Activated T-cell treated with anti-CD3 and anti-CD28 coated beads for 4 hours (primary cell): Measurements from ENCODE around the gene OSGEP.
A peak's percentile ranks its signal among the peaks of the same experiment; 100 is the strongest.
"Not testable (repeated sequence)": the region's sequence is repeated elsewhere in the genome, so short reads cannot be mapped to it uniquely, and the experiment has no call there.

Experiments
- DNase-seq: peaks from one replicate; pipeline ENCODE4 v3.0.0-alpha.2; 2020

Gene OSGEP

DNA sequence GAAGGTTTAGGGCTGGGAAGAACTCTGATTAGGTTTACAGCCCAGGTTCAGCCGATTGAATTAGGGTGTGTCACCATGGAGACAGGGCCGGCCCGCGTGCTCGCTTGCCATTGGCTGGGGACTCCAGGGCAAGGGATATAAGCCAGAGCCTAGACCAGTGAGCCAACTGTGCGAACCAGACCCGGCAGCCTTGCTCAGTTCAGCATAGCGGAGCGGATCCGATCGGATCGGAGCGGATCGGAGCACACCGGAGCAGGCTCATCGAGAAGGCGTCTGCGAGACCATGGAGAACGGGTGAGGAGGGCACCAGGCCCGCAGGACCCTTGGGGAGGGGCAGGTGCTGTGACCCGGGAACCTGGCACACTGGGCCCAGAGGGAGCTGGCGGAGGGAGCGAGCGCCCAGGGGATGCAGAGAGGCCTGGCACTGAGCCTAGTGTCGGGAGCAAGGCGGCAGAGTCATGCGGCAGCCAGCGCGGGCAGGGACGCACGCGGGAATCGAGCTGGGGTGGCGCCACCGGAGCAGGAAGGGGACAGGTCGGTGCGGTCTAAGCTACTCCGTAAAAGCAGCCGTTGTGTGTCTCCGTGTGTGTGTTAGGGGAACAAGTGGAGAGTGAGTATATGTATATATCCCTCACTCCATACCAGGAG, 14.8 kb upstream of the OSGEP start, which contains the start of gene PNP:
Gene PNP, plus strand, starts transcription at position 165 of the 648 bp plus-strand sequence. Its CDS starts 119 bp downstream, at position 284.
- peak; percentile 76 for DNase-seq

DNA sequence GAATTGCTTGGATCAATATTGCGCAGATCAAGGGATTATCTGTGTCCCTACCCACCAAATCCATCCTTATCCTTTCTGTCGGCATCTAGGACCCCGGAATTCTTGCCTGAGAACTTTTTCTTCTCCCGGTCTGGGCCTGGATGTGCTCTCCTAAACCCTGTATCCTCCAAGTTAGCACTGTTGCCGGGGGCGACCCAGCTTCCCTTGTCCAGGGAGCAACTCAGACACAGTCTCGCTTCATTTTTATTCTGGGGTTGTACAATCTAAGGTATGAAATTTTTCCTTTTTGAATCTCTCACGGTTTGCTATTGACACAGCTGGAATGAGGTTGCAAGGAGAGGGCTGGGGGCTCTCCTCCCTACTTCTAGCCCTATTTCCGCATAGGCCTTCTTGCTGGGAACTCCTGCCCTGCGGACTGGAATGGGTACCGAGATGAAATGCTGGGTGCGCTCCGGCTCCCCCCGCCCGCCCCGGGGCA, 14.2 kb upstream of the OSGEP start:
- no peak for DNase-seq

GRCh38 chr14:20461225-20462141, 6.9 kb upstream of the OSGEP start, which contains the start of gene PIP4P1:
Gene PIP4P1, minus strand, starts transcription at chr14:20461434. Its CDS starts 109 bp downstream, at chr14:20461325.
- peak; percentile 96 for DNase-seq

DNA sequence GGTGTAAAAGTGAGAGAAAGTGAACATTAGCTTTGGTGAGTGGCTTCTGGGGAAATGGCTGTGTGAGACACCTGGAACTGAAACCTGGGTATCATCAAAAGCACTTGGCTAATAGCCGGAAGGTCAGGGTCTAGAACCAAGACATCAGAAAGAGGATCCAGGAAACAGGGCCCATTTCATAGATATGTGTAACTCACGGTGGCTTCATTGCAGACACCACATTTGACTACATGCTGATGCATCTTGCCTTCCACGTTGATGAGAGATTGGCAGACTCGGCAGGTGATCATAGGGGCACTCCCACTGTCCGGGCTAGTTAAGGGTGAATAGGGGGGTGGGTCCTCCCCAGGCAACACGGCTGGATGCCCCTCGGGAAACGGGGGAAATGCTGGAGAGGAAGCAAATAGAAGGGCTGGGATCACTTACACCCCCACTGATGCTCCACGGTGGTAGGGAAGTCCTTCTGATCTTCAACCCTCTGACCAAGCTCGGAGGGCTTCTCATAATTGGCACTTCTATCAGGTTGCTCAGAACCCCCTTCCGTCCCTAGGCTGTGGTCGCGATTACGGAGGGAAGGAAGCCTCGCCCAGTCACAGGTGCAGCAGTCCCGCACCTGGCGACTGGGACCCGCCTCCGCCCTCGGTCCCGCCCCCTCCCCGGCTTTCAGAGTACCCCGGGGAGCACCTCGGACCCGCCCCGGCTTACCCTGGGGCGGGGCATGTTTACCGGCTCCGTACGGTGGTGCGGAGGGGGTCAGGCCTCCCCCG, 6.0 kb upstream of the OSGEP start:
- peak; percentile 39 for DNase-seq

- DNase-seq: no peak
Measured at GRCh38 chr14:20458031-20458789, 3.6 kb upstream of the OSGEP start.

DNA sequence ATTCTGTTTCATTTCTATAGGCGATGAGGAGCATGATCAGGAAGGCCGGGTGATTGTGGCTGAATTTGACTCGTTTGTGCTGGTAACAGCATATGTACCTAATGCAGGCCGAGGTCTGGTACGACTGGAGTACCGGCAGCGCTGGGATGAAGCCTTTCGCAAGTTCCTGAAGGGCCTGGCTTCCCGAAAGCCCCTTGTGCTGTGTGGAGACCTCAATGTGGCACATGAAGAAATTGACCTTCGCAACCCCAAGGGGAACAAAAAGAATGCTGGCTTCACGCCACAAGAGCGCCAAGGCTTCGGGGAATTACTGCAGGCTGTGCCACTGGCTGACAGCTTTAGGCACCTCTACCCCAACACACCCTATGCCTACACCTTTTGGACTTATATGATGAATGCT, 2.4 kb upstream of the OSGEP start:
- DNase-seq: no peak

GRCh38 chr14:20455355-20456300, 1.0 kb upstream of the OSGEP start:
- DNase-seq: peak; percentile 31

DNA sequence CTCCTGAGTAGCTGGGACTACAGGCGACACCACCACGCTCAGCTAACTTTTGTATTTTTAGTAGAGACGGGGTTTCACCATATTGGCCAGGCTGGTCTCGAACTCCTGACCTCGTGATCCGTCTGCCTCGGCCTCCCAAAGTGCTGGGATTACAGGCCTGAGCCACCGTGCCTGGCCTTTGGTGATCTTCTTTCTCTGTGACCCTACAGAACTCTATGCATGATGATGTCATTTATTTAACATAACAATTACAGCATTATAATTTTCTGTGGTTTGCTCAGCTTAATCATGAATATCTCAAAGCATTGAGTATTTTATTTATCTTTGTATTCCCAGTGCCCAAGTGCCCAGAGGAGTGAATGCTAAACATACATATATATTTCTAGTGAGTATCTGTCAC, 1.8 kb downstream of the OSGEP start:
- not testable (repeated sequence) for DNase-seq

- DNase-seq: no peak
Measured at GRCh38 chr14:20446889-20447288, 7.7 kb downstream of the OSGEP start.

DNA sequence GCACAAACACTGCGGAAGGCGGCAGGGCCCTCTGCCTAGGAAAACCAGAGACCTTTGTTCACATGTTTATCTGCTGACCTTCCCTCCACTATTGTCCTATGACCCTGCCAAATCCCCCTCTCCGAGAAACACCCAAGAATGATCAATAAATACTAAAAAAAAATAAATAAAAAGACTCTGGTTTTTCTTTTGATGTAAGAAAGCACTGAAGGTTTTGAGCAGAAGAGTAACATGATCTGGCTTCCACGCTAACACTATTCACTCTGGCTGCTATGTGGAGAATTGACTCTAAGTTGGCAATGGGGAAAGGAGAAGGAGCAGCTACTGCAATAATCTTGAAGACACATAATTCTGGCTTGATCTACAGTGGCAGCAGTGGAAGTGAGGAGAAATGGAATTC, 11.0 kb downstream of the OSGEP start:
- DNase-seq: not testable (repeated sequence)

- DNase-seq: no peak
Measured at GRCh38 chr14:20441461-20441860, 13.2 kb downstream of the OSGEP start.

DNA sequence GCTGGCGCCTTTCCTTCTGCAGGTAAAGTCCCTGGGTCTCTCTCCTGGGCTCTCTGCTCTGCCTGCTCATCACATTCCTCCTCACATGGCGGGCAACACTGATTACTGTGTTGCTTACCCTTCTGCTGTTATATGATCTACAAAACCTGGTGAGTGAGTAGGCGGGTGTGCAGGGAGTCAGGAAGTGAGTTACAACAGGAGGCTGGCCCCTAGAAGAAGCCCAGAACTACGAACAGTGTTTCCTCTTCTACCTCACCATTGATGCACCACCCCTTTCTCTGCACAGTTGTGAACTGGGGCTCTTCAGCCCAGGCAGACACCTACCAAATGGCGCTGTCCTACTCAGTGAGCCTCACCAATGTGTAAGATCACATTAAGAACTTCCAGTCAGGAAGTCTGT, 13.7 kb downstream of the OSGEP start:
- DNase-seq: no peak

- no peak for DNase-seq
Measured at GRCh38 chr14:20440465-20440864, 14.1 kb downstream of the OSGEP start.

DNA sequence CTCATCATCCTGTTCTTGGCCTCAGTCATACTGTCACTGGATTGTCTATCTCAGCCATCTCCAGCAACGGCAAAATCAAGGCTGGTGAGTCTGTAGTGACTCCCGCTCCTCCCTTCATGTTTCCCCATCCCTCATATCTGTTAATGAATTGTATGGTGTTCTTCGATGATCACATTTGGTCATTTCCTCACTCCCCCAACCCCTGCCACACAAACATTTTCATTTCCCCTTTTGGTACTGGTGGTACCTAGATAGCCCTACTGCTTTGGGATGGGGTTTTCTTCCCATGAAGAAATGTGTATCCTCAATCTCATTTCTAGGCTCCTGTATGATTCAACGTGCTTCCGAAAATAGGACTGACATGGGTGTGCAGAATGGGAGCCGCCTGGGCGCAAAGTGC, 15.9 kb downstream of the OSGEP start:
- DNase-seq: no peak

DNA sequence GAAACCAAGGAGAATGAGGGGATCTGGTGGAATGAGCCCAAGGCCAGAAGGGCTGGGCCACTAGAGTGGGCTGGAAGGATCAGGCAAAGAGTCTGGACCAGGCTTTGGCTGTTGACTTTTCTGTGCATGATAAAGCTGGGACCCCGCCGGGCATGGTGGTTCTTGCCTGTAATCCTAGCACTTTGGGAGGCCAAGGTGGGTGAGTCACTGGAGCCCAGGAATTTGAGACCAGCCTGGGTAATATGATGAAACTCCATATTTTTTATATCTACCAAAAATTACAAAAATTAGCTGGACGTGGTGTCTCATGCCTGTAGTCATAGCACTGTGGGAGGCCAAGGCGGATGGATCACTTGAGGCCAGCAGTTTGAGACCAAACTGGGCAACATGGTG, 18.3 kb downstream of the OSGEP start:
- DNase-seq: no peak

- no peak for DNase-seq
Measured at GRCh38 chr14:20435582-20436362, 18.8 kb downstream of the OSGEP start, which contains the start of gene KLHL33. Gene KLHL33, minus strand, starts transcription at chr14:20436166. Its CDS starts 355 bp downstream, at chr14:20435811.

- no peak for DNase-seq
Measured at GRCh38 chr14:20434701-20435581, 19.7 kb downstream of the OSGEP start.

DNA sequence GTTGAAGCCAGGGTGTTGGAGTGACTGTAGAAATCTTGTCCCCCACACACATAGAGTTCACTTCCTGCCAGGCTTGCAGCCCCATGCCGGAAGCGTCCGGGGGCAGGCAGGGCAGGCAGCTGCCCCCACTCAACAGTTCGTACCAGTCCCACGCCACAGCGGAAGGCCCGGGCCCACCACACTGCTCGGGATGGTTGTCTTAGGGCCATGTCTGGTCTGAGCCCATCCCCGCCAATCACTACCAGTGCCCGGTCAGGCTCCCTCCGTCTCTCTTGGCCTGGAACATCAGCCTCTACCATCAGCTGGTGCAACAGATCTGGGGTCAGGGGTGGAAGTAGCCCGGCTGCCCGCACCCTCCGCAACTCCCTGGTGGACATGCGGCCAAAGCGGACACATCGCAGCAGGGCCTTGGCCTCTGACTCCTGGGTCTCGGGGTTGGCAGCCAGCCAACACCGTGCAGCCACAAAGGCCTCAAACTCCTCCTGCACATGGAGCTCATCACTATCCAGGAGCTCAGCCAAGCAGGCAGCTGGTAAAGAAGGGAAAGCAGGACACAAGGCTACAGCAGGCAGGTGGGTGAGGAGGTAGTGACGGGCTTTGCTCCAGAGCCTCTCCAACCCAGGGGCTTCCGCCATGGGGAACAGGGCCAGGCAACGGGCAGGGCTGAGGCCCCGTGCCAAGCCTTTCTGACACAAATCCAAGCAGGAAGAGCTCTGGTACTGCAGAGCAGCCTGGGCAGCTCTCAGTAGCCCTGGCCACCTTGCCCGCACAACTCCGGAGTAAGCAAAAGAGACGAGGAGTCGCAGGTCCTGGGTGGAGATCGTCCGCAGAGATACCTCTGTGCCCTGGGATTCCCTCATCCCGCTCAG, 24.6 kb downstream of the OSGEP start:
- no peak for DNase-seq
